HCT116 (cell line): ENCODE results near the gene FBXL16. TPM values are rescaled to one million over a fixed set of nuclear protein-coding genes. Genes with fewer than 3 reads are reported as not detected.

Experiments used
- REST ChIP-seq: IDR thresholded peaks from 2 replicates; pipeline ENCODE4 v1.6.1; 2012; ENCODE audit warnings: low read depth
- SP1 ChIP-seq: IDR thresholded peaks from 2 replicates; pipeline ENCODE4 v1.6.1; 2012; ENCODE audit warnings: low read depth
- ZBTB33 ChIP-seq: IDR thresholded peaks from 2 replicates; pipeline ENCODE4 v1.6.1; 2011; ENCODE audit warnings: mild to moderate bottlenecking, low read length, moderate library complexity; ENCODE audit not compliant: insufficient replicate concordance; ENCODE audit errors: extremely low read depth
- total RNA-seq: library from RNA; stranded (reverse); gene quantifications from one replicate; pipeline ENCODE4 v1.2.1, GENCODE V29; 2021; ENCODE audit not compliant: unreplicated experiment

Gene FBXL16
- total RNA-seq, 1 experiment from 2014 or later: 49.7 TPM

DNA sequence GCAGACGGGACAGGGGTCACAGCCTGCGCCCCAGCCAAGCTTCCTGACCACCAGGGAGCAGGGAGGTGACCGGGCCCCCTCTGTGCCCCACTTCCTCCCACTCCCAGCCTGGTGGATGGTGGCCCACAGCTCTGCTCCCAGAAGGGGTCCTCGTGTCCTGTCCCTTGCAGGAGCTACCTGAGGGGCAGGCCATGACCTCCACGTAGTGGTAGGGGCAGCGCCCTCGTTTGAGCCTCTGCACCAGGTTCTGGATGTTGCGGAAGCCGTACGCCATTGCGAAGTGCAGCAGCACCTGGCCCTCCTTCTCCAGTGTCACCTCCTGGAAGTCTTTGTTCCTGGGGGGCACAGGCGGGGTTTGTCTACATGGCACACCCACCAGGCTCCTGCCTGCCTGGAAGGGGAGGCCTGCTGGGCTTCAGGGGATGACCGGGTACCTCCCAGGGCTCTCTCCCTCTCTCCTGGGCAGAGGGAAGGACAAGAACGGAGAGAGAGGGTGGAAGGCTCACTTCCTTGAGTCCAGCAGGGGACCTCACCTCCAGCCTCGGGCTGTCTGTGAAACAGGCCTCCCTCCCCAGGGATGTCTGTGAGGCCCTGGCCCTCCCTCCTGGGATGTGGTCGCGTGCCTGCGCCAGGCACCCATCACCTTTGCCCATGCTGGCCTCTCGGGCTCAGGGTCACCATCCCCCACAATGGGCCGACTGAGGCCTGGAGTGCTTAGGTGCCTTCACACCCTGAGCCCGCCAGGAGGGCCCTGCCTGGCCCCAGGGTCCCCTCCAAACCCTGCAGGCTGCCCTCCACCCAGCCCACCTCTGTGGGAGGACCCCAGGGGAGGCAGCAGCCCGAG lies 25.3 kb upstream of the FBXL16 start (continued):
- TF ChIP-seq REST: no peak
- no peak for TF ChIP-seq SP1
- TF ChIP-seq ZBTB33: no peak
